Esophagus squamous epithelium (tissue), 5 donors: ENCODE measurements around the gene GAPDHS. TPM values are rescaled to one million over a fixed set of nuclear protein-coding genes. Genes with fewer than 3 reads are reported as not detected.

Experiments used
- DNase-seq: peaks from one replicate; lab custom pipeline; 2025; lab: John Stamatoyannopoulos, UW
- H3K27ac ChIP-seq, 4 donors: fragments of 200-600 bp; sonication (generic); one replicate each; pipeline ENCODE4 v1.5.1; 2016 to 2019; ENCODE audit warnings: mild to moderate bottlenecking in 1 of 4
- H3K27me3 ChIP-seq, 4 donors: fragments of 200-600 bp; sonication (generic); 1 replicate in 3 of 4; 2 replicates in 1 of 4; pipeline versions ENCODE4 v1.5.1 to v1.6.0; 2017 to 2021; ENCODE audit warnings: antibody characterized with exemption in 1 of 4
- H3K36me3 ChIP-seq, 3 donors: fragments of 200-600 bp; sonication (generic); one replicate each; pipeline ENCODE4 v1.5.1; 2016 to 2019
- H3K4me1 ChIP-seq, 3 donors: fragments of 200-600 bp; sonication (generic); one replicate each; pipeline ENCODE4 v1.5.1; 2017 to 2019
- H3K4me3 ChIP-seq, 4 donors: fragments of 200-600 bp; sonication (generic); 1 replicate in 3 of 4; 2 replicates in 1 of 4; pipeline ENCODE4 v1.5.1; 2016 to 2019; ENCODE audit warnings: mild to moderate bottlenecking in 2 of 4, moderate library complexity in 1 of 4
- H3K9me3 ChIP-seq, 3 donors: fragments of 200-600 bp; sonication (generic); one replicate each; pipeline ENCODE4 v1.5.1; 2016 to 2019
- CTCF ChIP-seq, 6 experiments: fragments of 450-650 bp in 4 of 6; fragments of 200-600 bp in 2 of 6; sonication (generic) in 2 of 6; IDR thresholded peaks; one replicate each; pipeline ENCODE4 v1.5.1; 2016 to 2019; ENCODE audit warnings: antibody characterized with exemption in 6 of 6, mild to moderate bottlenecking in 4 of 6, moderate library complexity in 4 of 6
- POLR2A ChIP-seq, 4 donors: fragments of 450-650 bp; IDR thresholded peaks; one replicate each; pipeline ENCODE4 v1.6.1; 2017; ENCODE audit warnings: antibody characterized with exemption in 4 of 4, mild to moderate bottlenecking in 4 of 4, moderate library complexity in 3 of 4
- WGBS, 2 donors: methylation state at CpG; one replicate each; pipeline ENCODE4 v1.1.5; 2018; 5-methylcytosine and 5-hydroxymethylcytosine counted together
- intact Hi-C: fragments of 100-400 bp; cut with DNase I; formaldehyde crosslinking; loops from one replicate; pipeline ENCODE4 v1.15.0; 2022
- total RNA-seq, 4 donors: library from RNA; depleted of rRNA; stranded (reverse); fragments of >200 nt; gene quantifications; one replicate each; pipeline ENCODE4 v1.1.0, GENCODE V29; 2016
- donor health status: DM: yes; HTN: yes; CAD: no.

GAPDHS gene
- total RNA-seq, 4 donors from 2014 or later = not detected

- H3K4me1 ChIP-seq = peaks cover 18 to 47% (median 19%) of the 10 kb centered on the region in 3 donors
- H3K27ac ChIP-seq = peak overlapping the region in 3 of 4 donors; percentile 85 to 92 (median 88)
- intact Hi-C loops = loop anchor here (10.0 kb wide), 1 partner anchor 168 kb away; the partner anchor contains the start of gene KMT2B
- TF ChIP-seq CTCF (IDR thresholded peaks at IDR 0.05) (no peak), POLR2A (IDR thresholded peaks at IDR 0.05) (no peak)
- WGBS, 2 donors = 61 to 79% methylated on average over 2 to 3 of the region's 8 CpGs
- H3K27me3 ChIP-seq = no peaks in the 10 kb centered on the region
- H3K4me3 ChIP-seq = peak overlapping the region; percentile 63 to 88 (median 82)
- DNase-seq = no peak
- no peaks in the 10 kb centered on the region for H3K9me3 ChIP-seq
- H3K36me3 ChIP-seq = peaks cover 0 to 48% (median 7%) of the 10 kb centered on the region in 3 donors
Measured at GRCh38 chr19:35546532-35546931, 13.3 kb downstream of the GAPDHS start.

DNA sequence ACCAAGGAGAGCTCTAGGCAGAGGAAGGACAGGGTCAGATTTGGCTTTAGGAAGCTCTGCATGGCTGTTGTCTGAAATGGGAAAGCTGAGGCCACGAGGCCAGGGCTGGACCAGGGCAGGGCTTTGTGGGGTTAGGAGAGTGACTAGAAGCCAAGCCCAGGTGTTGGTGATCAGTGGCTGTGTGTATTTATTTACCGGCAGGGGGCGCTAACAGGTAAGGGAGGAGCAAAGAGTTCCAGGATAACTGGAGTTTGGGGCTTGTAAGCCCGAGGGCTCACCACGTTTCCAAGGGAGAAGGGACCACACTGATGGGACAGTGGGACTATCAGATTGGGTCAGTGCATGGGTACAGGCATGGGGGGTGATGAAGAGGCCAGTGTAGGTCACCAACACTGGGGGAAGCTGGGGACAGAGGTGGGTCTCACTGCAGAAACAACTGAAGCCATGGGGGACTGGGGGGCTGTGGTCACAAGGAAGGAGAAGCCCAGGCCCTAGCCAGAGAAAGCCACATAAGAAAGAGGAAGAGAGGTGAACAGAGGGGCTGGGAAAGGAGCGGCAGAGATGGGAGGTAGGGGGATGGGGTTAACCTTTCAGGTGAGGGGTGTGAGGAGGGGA, 16.0 kb downstream of the GAPDHS start:
- 20 to 22% methylated on average over 6 of the region's 6 CpGs for WGBS, 2 donors
- Histone ChIP-seq H3K9me3 (no peaks in the 10 kb centered on the region), H3K4me1 (peaks cover 14 to 42% (median 16%) of the 10 kb centered on the region in 3 donors), H3K36me3 (peaks cover 0 to 39% (median 7%) of the 10 kb centered on the region in 3 donors), H3K27ac (no peak overlapping the region), H3K4me3 (no peak overlapping the region), H3K27me3 (no peaks in the 10 kb centered on the region)
- DNase-seq = no peak
- TF ChIP-seq POLR2A (IDR thresholded peaks at IDR 0.05) (no peak), CTCF (IDR thresholded peaks at IDR 0.05) (peak; percentile 69 to 83 (median 76))
- intact Hi-C loops = loop anchor here (10.0 kb wide), 1 partner anchor 166 kb away; the partner anchor contains the start of gene KMT2B

DNA sequence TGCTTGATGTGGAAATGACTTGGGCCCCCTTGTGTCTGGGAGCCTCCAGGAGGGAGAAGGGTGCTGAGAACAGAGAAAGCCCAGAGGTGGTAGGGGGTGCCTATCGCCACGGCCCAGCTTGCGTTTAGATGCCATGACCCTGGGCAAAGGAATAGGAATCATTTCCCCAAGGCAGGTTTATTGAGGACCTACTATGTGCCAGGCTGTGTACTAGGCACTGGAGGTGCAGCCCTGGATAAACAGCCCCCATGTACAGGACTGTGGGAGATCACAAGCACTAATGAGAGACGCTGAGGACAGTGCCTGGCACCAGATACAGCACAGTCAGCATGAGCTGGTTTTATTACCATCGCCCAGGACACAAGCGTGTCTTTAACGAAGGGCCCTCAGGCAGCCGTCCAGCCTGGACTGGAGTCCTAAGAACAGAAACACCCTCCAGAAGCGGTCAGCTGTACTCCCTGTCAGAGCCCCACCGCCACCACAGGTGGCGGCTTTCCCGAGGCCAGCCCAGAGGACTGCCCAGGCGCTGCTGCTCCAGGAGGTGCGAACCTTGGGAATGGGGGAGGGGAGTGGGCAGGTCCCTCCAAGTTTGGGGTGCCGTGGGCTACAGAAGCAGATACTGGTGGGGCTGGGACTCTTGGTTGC, 16.7 kb downstream of the GAPDHS start:
- no peak for TF ChIP-seq CTCF (IDR thresholded peaks at IDR 0.05)
- no peak for TF ChIP-seq POLR2A (IDR thresholded peaks at IDR 0.05)
- Histone ChIP-seq H3K27ac (no peak overlapping the region), H3K27me3 (no peaks in the 10 kb centered on the region), H3K36me3 (peaks cover 0 to 39% (median 7%) of the 10 kb centered on the region in 3 donors), H3K9me3 (no peaks in the 10 kb centered on the region), H3K4me3 (no peak overlapping the region), H3K4me1 (peaks cover 9 to 35% (median 12%) of the 10 kb centered on the region in 3 donors)
- no peak for DNase-seq
- WGBS, 2 donors = 76 to 80% methylated on average over 3 to 5 of the region's 15 CpGs
- intact Hi-C loops = loop anchor here (10.0 kb wide), 1 partner anchor 165 kb away; the partner anchor contains the start of gene KMT2B

DNA sequence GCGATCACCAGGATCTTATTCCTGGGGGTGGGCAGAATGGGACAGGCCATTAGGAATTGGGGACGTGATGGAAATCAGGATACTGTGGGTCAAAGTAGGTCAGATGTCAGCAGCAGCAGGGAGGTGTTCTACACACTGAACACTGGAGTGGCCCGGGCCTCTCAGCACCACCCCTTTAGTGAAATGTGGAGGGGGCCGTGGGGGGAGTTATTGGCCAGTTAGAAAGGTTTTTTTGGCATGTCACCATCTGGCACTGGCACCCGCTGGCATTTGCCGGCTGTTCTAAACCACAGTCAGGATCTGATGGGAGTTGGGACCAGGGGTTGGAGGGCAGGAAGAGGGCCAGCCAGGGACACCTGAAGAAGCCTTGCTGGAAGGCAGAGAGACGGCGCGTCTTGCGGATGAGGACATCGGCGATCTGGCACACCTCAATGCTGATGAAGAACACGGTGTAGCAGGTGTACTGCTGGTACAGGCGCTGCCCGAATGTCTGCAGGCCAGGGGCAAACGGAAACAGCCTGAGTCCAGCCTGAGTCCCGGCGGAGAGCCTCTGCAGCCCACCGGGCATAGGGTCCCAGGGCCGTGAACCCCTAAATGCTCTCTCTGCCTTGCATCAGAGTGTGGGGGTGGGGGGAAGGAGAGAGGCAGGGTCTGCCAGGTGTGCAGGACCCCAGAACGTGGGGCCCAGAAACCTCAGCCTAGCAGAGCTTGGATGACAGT, 18.0 kb downstream of the GAPDHS start:
- Histone ChIP-seq H3K36me3 (peaks cover 0 to 39% (median 7%) of the 10 kb centered on the region in 3 donors), H3K4me1 (peaks cover 6 to 30% (median 10%) of the 10 kb centered on the region in 3 donors), H3K27ac (no peak overlapping the region), H3K27me3 (no peaks in the 10 kb centered on the region), H3K4me3 (no peak overlapping the region), H3K9me3 (no peaks in the 10 kb centered on the region)
- DNase-seq = no peak
- intact Hi-C loops = no loop called here
- WGBS, 2 donors = 76 to 86% methylated on average over 17 of the region's 21 CpGs
- TF ChIP-seq POLR2A (IDR thresholded peaks at IDR 0.05) (no peak), CTCF (IDR thresholded peaks at IDR 0.05) (no peak)
